SU-DHL-6 (cell line): ENCODE data around the gene CLPX.

ENCODE experiments used
- H2AFZ ChIP-seq: fragments of 200-600 bp; sonication (generic); 2 replicates; pipeline ENCODE4 v1.6.1; 2014; ENCODE audit warnings: low read depth, mild to moderate bottlenecking, moderate library complexity, mixed read lengths, antibody characterized with exemption, low read length; ENCODE audit not compliant: severe bottlenecking
- H3F3A ChIP-seq: fragments of 200-600 bp; shearing (Covaris generic); 2 replicates; pipeline ENCODE4 v1.6.0; 2016; ENCODE audit warnings: antibody characterized with exemption, mild to moderate bottlenecking; ENCODE audit not compliant: insufficient read depth
- H3K27ac ChIP-seq: fragments of 200-600 bp; sonication (generic); 2 replicates; pipeline ENCODE4 v1.5.1; 2016; ENCODE audit warnings: low read depth, mild to moderate bottlenecking, low read length, moderate library complexity, mixed read lengths
- H3K27me3 ChIP-seq: fragments of 200-600 bp; sonication (generic), shearing (Covaris generic); 2 replicates; pipeline ENCODE4 v1.6.0; 2014; ENCODE audit warnings: mild to moderate bottlenecking, low read length
- H3K36me3 ChIP-seq: fragments of 200-600 bp; sonication (generic); 2 replicates; pipeline ENCODE4 v1.6.1; 2014; ENCODE audit warnings: mild to moderate bottlenecking, low read length, mixed read lengths
- H3K4me2 ChIP-seq: fragments of 300-600, 200-600 bp; shearing (Covaris generic), sonication (generic); 2 replicates; pipeline ENCODE4 v1.6.0; 2014; ENCODE audit warnings: low read length, low read depth, mild to moderate bottlenecking; ENCODE audit not compliant: poor library complexity, severe bottlenecking
- H3K4me3 ChIP-seq: fragments of 200-600 bp; sonication (generic); 2 replicates; pipeline ENCODE4 v1.5.1; 2014; ENCODE audit warnings: antibody characterized with exemption, low read length, mild to moderate bottlenecking, mixed read lengths; ENCODE audit not compliant: insufficient read depth, poor library complexity, severe bottlenecking
- H3K79me2 ChIP-seq: fragments of 200-600 bp; sonication (generic); 2 replicates; pipeline ENCODE4 v1.6.1; 2014; ENCODE audit warnings: mild to moderate bottlenecking, low read length, moderate library complexity; ENCODE audit not compliant: insufficient read depth
- H3K9ac ChIP-seq: fragments of 200-600 bp; sonication (generic); 2 replicates; pipeline ENCODE4 v1.7.0; 2014; ENCODE audit warnings: mild to moderate bottlenecking, low read length
- H3K9me2 ChIP-seq: fragments of 200-600 bp; sonication (generic); replicated peaks from 2 replicates; pipeline ENCODE4 v1.6.1; 2014; ENCODE audit warnings: low read length; ENCODE audit not compliant: insufficient read depth
- H3K9me3 ChIP-seq: fragments of 200-600 bp; sonication (generic); 2 replicates; pipeline ENCODE4 v1.6.1; 2014; ENCODE audit warnings: low read length, mixed read lengths; ENCODE audit not compliant: insufficient read depth
- H4K20me1 ChIP-seq: fragments of 200-600 bp; sonication (generic); 2 replicates; pipeline ENCODE4 v1.6.1; 2014; ENCODE audit warnings: low read depth, mild to moderate bottlenecking, antibody characterized with exemption, low read length, moderate library complexity, mixed read lengths
- CTCF ChIP-seq: fragments of 200-600 bp; sonication (generic); IDR thresholded peaks from one replicate; pipeline ENCODE4 v1.5.1; 2017; ENCODE audit warnings: antibody characterized with exemption, mild to moderate bottlenecking, low read length, moderate library complexity; ENCODE audit not compliant: insufficient read depth, poor library complexity, severe bottlenecking
- EZH2phosphoT487 ChIP-seq: fragments of 200-600 bp; sonication (generic), shearing (Covaris generic); conservative IDR thresholded peaks from 2 replicates; pipeline ENCODE4 v1.6.1; 2018; ENCODE audit warnings: mild to moderate bottlenecking, antibody characterized with exemption, low read length, moderate library complexity, mixed read lengths

CLPX gene

GRCh38 chr15:65201918-65202317 is 16.8 kb upstream of the CLPX start:
- H3K27ac ChIP-seq = no peak overlapping the region
- no peaks in the 10 kb centered on the region for H3F3A ChIP-seq
- no peaks in the 10 kb centered on the region for H3K27me3 ChIP-seq
- H3K4me2 ChIP-seq = no peak overlapping the region
- no peak for TF ChIP-seq EZH2phosphoT487
- TF ChIP-seq CTCF = no peak
- no peaks in the 10 kb centered on the region for H3K9me3 ChIP-seq
- no peak overlapping the region for H3K4me3 ChIP-seq
- no peaks in the 10 kb centered on the region for H3K9me2 ChIP-seq
- no peaks in the 10 kb centered on the region for H4K20me1 ChIP-seq
- H2AFZ ChIP-seq = no peak overlapping the region
- no peaks in the 10 kb centered on the region for H3K79me2 ChIP-seq
- H3K9ac ChIP-seq = no peak overlapping the region
- H3K36me3 ChIP-seq = no peaks in the 10 kb centered on the region

- Histone ChIP-seq H3K9me3 (no peaks in the 10 kb centered on the region), H3K36me3 (no peaks in the 10 kb centered on the region), H2AFZ (no peak overlapping the region), H3K4me2 (no peak overlapping the region), H3K27ac (no peak overlapping the region), H4K20me1 (no peaks in the 10 kb centered on the region), H3F3A (no peaks in the 10 kb centered on the region), H3K9me2 (no peaks in the 10 kb centered on the region), H3K9ac (no peak overlapping the region), H3K27me3 (no peaks in the 10 kb centered on the region), H3K4me3 (no peak overlapping the region), H3K79me2 (no peaks in the 10 kb centered on the region)
- TF ChIP-seq EZH2phosphoT487 = no peak
- no peak for TF ChIP-seq CTCF
These were observed 13.4 kb upstream of the CLPX start for GRCh38 chr15:65198571-65198970.

- no peak overlapping the region for H2AFZ ChIP-seq
- H3K4me2 ChIP-seq = no peak overlapping the region
- H3K27me3 ChIP-seq = no peaks in the 10 kb centered on the region
- no peaks in the 10 kb centered on the region for H3F3A ChIP-seq
- TF ChIP-seq EZH2phosphoT487 = no peak
- H4K20me1 ChIP-seq = no peaks in the 10 kb centered on the region
- no peaks in the 10 kb centered on the region for H3K9me2 ChIP-seq
- no peaks in the 10 kb centered on the region for H3K36me3 ChIP-seq
- H3K4me3 ChIP-seq = no peak overlapping the region
- H3K9me3 ChIP-seq = no peaks in the 10 kb centered on the region
- H3K79me2 ChIP-seq = no peaks in the 10 kb centered on the region
- H3K27ac ChIP-seq = no peak overlapping the region
- no peak overlapping the region for H3K9ac ChIP-seq
These were observed 12.1 kb upstream of the CLPX start for GRCh38 chr15:65197337-65197645.

GRCh38 chr15:65196637-65197336 is 11.6 kb upstream of the CLPX start:
- Histone ChIP-seq H3K9ac (no peak overlapping the region), H4K20me1 (no peaks in the 10 kb centered on the region), H3K36me3 (no peaks in the 10 kb centered on the region), H3K9me3 (no peaks in the 10 kb centered on the region), H3K27me3 (no peaks in the 10 kb centered on the region), H3K27ac (no peak overlapping the region), H2AFZ (no peak overlapping the region), H3K4me3 (no peak overlapping the region), H3K4me2 (no peak overlapping the region), H3F3A (no peaks in the 10 kb centered on the region), H3K79me2 (no peaks in the 10 kb centered on the region), H3K9me2 (no peaks in the 10 kb centered on the region)
- TF ChIP-seq CTCF (no peak), EZH2phosphoT487 (no peak)
